Measurements from ENCODE around the gene BCKDHB. TPM values are rescaled to one million over a fixed set of nuclear protein-coding genes. Genes with fewer than 3 reads are reported as not detected.
"Not testable (repeated sequence)": the region's sequence is repeated elsewhere in the genome, so short reads cannot be mapped to it uniquely, and the experiment has no call there.

BCKDHB gene
- 10 to 100 TPM; 15.3 to 17.5 TPM for total RNA-seq

DNA sequence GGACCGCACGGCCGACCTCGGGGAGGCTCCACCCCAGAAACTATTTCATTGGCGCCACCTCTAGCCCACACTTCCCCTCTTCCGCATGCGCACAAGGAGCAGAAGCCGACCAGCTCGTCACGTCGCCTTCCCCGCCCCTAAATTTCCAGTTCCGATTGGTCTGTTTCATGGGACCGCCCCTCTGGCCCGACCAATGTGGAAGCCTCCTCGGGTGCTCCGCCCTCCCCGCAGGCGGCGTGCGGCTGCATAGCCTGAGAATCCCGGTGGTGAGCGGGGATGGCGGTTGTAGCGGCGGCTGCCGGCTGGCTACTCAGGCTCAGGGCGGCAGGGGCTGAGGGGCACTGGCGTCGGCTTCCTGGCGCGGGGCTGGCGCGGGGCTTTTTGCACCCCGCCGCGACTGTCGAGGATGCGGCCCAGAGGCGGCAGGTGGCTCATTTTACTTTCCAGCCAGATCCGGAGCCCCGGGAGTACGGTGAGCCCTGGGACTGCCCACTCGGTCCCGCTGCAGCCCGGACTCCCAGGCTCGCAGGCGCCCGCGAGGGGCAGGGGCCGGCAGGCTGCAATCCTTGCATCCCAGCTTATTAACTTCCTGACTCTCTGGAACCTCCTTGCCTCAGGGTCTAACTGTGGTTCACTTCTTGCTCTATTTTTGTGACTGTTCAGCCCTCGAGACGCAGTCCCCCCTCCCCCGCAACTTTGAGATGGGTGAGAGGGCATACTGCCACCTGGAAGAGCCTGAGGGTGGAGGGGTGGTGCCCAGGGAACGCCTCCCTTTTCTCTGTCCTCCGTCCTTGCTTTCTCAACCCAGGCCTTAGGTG is at the start of gene BCKDHB:
Gene BCKDHB, plus strand, starts transcription at position 254 of the 818 bp plus-strand sequence. Its CDS starts 23 bp downstream, at position 277.
- DNase-seq = peak; percentile 97
- no peaks in the 10 kb centered on the region for H3K9me3 Mint-ChIP-seq
- H3K27ac Mint-ChIP-seq = peak within 1 kb of the TSS; percentile 90
- H3K4me1 Mint-ChIP-seq = peaks cover 21% of the 10 kb centered on the region
- peaks cover 5% of the 10 kb centered on the region for H3K36me3 Mint-ChIP-seq
- peak within 1 kb of the TSS; percentile 94 for H3K4me3 Mint-ChIP-seq
- H3K27me3 Mint-ChIP-seq = peaks cover 12% of the 10 kb centered on the region

DNA sequence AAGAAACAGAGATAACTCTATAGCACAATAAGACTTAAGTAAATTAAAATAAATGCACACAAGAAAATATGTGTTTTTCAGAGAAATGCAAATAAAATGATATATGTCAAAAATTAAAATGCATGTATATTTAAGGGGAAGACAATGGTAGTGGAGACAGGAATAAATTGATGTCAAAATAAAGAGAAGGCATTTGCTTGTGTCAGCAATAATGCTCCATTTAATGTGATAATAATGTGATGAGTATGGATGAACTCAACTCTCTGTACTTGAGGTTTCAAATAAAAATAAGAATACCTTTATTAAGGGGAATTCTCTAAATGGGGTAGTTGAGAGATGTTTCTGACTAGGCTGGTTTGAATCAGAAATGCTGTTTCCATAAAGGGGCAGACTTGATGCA is 45.7 kb upstream of the BCKDHB start:
- no peaks in the 10 kb centered on the region for H3K27me3 Mint-ChIP-seq
- H3K4me3 Mint-ChIP-seq = no peak overlapping the region
- H3K27ac Mint-ChIP-seq = no peak overlapping the region
- no peaks in the 10 kb centered on the region for H3K9me3 Mint-ChIP-seq
- DNase-seq = no peak
- H3K4me1 Mint-ChIP-seq = no peaks in the 10 kb centered on the region
- H3K36me3 Mint-ChIP-seq = no peaks in the 10 kb centered on the region

DNA sequence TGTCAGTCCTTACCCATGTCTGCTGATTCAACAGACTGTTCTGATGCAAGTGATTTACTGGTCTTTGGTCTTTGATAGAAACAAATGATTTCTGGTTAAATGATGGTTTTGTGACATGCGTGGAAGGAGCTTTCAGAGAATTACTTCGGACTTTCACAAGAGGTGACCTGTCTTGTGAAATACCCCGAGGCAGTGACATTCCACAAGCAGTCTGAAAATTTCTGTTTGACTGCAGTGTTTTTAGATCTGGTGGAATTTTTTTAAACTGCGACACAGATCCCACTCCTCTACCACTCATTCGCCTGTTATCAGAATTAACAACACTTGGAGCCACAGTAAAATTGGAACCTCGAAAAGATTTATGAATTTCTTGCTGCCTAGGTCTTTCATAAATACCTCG is 38.3 kb upstream of the BCKDHB start:
- not testable (repeated sequence) for H3K9me3 Mint-ChIP-seq

DNA sequence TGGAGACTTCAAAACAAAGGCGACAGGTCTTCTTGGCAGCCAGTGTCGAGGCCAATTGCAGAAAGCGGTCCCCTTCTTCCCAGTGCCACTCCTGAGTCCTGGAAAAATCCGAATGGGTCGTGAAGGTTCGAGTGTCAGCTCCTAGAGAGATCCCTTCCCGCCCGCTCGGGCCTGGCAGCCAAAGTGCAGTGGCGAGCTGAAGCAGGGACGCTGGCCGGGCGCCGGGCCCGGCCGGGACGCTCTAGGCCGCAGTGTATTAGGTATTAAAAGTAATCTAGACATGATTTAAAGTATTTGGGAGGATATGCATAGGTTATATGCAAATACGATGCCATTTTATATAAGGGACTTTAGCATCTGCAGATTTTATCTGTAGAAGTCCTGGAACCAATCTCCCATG is 36.0 kb upstream of the BCKDHB start:
- not testable (repeated sequence) for H3K27ac Mint-ChIP-seq, H3K27me3 Mint-ChIP-seq, H3K4me3 Mint-ChIP-seq, H3K36me3 Mint-ChIP-seq, DNase-seq, H3K4me1 Mint-ChIP-seq
- peaks cover 10% of the 10 kb centered on the region for H3K9me3 Mint-ChIP-seq

More for the DNA sequence above, 38.3 kb upstream of the BCKDHB start:
- not testable (repeated sequence) for DNase-seq, H3K27me3 Mint-ChIP-seq, H3K36me3 Mint-ChIP-seq, H3K4me1 Mint-ChIP-seq, H3K4me3 Mint-ChIP-seq, H3K27ac Mint-ChIP-seq

DNA sequence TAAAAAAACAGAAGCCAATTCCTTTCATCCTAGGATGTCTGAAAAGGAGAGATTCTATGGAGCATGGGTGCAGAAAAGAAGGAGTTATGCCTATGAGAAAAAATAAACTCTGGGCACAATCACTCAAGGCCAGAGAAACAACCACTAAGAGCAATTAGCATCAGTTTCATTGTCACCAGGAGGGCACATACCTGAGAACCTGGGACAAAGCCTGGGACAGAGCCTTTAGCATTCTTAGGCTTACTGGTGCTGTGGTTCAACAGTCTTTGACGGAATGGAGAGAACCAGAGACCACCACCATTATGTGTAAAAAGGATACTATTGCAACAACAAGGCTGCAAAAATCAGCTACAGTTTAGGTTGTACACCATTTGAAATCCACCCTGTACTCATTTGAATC is 29.4 kb upstream of the BCKDHB start:
- peaks cover 3% of the 10 kb centered on the region for H3K27me3 Mint-ChIP-seq
- peaks cover 10% of the 10 kb centered on the region for H3K9me3 Mint-ChIP-seq
- DNase-seq = no peak
- H3K4me3 Mint-ChIP-seq = no peak overlapping the region
- H3K27ac Mint-ChIP-seq = no peak overlapping the region
- H3K4me1 Mint-ChIP-seq = no peaks in the 10 kb centered on the region
- H3K36me3 Mint-ChIP-seq = no peaks in the 10 kb centered on the region

DNA sequence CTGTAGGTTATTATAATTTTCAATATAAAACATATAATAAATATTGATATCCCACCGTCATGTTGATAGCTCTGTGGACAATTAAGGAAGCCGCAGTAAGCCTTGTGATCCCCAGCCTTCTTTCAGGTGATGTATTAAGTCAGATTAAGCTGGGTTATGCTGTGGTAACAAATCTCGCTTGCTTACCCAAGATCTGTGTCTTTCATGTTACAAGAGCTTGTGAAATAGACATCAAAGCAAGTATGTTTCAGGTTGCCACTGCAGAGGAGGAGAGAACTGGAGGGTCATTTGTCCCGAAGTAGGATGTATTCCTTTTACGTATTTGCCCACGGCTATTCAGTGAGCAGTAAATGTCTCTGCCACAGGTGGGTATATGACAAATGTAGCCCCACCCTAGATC is 17.8 kb upstream of the BCKDHB start:
- no peak for DNase-seq
- no peaks in the 10 kb centered on the region for H3K27me3 Mint-ChIP-seq
- no peaks in the 10 kb centered on the region for H3K4me1 Mint-ChIP-seq
- no peaks in the 10 kb centered on the region for H3K36me3 Mint-ChIP-seq
- no peak overlapping the region for H3K4me3 Mint-ChIP-seq
- H3K9me3 Mint-ChIP-seq = no peaks in the 10 kb centered on the region
- H3K27ac Mint-ChIP-seq = no peak overlapping the region

DNA sequence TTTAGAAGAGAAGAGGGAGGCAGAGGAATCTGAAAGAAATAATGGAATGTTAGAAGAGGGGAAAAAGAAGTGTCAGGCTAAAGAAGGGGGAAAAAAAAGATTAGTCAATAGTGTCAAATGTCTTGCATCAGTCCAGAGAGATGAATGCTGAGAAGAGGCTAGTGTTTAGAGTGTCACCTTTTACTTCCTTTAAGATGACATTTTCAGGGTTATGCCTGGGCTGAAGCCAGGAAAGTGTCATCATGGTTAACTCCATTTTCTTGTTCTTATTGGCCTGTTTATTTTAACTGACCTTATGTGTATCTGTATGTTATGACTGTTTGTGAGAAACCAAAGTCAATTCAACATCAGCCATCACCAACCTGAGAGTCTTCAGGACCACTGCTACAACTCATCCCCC is 15.0 kb upstream of the BCKDHB start:
- Mint-ChIP-seq H3K4me1 (peaks cover 2% of the 10 kb centered on the region), H3K9me3 (no peaks in the 10 kb centered on the region), H3K27me3 (no peaks in the 10 kb centered on the region), H3K36me3 (no peaks in the 10 kb centered on the region), H3K4me3 (no peak overlapping the region), H3K27ac (no peak overlapping the region)
- no peak for DNase-seq

DNA sequence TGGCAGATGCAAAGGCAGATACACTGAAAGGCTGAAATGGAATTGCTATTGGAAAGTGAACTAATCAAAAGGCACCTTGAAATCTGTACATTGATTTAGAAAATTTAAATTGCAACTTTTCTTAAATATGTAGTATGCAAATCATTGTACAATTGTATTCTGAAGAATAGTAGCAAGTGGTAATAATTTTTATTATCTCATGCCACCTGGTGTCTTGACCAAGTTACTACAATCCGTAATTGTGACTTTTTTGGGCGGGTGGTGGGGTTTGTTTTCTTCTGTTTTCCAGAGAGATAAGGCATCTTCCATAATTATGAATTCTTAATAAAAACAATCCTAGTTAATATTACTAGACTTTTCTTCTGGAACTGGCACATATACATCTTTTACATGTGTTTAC is 12.5 kb upstream of the BCKDHB start:
- no peak for DNase-seq
- Mint-ChIP-seq H3K4me3 (no peak overlapping the region), H3K27me3 (no peaks in the 10 kb centered on the region), H3K4me1 (peaks cover 2% of the 10 kb centered on the region), H3K9me3 (no peaks in the 10 kb centered on the region), H3K36me3 (no peaks in the 10 kb centered on the region), H3K27ac (no peak overlapping the region)

DNA sequence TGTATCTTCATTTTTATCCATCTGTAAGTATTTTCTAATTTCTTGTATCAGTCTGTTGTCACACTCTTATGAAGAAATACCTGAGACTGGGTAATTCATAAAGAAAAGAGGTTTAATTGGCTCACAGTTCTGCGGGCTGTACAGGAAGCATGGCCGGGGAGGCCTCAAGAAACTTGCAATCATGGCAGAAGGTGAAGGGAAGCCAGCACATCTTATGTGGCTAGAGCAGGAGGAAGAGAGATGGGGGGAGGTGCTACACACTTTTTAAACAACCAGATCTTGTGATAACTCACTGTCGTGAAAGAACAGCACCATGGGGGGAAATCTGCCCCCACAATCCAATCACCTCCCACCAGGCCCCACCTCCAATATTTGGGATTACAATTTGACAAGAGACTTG is 10.9 kb upstream of the BCKDHB start:
- no peaks in the 10 kb centered on the region for H3K9me3 Mint-ChIP-seq
- no peak overlapping the region for H3K27ac Mint-ChIP-seq
- H3K4me1 Mint-ChIP-seq = peaks cover 2% of the 10 kb centered on the region
- DNase-seq = no peak
- H3K36me3 Mint-ChIP-seq = no peaks in the 10 kb centered on the region
- H3K4me3 Mint-ChIP-seq = no peak overlapping the region
- no peaks in the 10 kb centered on the region for H3K27me3 Mint-ChIP-seq

DNA sequence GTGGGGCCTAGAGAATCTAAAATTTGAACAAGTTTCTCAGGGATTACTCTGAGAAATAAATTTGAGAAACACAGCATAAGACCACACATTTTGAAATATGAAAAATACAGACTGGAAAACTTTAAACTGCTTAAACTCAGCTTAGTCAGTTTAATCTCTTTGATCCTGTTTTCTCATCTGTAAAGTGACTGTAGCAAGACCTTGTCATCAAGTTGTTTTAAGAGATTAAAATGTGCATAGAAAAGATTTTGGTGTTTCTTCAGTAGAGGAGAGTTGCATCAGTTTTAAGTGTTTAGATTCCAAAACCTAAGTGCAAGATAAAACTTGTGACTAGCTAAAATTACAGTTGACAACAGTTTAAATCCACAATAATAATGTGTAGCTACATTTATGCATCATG is 8.1 kb upstream of the BCKDHB start:
- no peaks in the 10 kb centered on the region for H3K36me3 Mint-ChIP-seq
- H3K4me3 Mint-ChIP-seq = no peak overlapping the region
- DNase-seq = no peak
- H3K4me1 Mint-ChIP-seq = peaks cover 2% of the 10 kb centered on the region
- no peak overlapping the region for H3K27ac Mint-ChIP-seq
- H3K27me3 Mint-ChIP-seq = no peaks in the 10 kb centered on the region
- H3K9me3 Mint-ChIP-seq = no peaks in the 10 kb centered on the region

DNA sequence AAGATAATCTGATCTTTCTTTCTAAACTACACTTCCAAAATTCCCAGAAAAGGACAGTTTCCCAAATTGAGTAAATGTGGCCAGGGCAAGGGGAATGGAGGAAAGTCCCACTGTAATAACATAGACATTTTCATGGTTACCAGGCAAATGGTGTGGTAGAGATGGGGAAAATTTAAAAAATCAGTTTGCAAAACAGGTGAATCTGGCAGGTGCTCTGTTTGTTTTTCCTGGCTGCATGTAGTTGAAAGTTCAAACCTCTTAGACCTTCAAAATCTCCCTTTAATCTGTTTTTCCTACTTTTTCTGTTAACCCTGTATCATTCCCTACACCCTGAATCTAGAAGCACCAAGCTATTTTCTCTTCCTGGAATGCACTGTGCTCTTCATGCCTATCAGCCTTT is 2.0 kb upstream of the BCKDHB start:
- peaks cover 12% of the 10 kb centered on the region for H3K27me3 Mint-ChIP-seq
- peaks cover 21% of the 10 kb centered on the region for H3K4me1 Mint-ChIP-seq
- no peaks in the 10 kb centered on the region for H3K9me3 Mint-ChIP-seq
- no peak overlapping the region for H3K27ac Mint-ChIP-seq
- H3K36me3 Mint-ChIP-seq = no peaks in the 10 kb centered on the region
- H3K4me3 Mint-ChIP-seq = no peak overlapping the region
- no peak for DNase-seq

DNA sequence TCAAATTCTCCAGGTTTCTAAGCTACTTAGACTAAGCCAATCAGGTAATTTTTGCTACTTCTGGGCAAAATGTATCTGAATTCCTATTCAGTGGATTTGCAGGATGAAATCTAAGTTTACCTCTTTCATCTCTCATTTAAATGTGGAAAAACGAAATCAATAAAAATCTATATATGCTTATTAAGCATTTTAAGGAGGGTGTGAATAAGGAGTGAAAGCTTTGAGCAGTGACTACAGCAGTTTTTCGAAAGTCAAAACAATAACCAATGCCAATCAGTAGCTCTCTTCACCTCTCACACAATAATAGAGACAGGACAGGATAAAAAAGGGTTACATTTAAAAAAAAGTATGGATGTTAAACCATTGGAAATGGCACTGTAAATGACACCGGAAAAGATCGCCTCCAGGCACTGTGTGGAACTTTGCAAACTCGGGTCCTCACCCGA is 476 bp upstream of the BCKDHB start:
- peaks cover 5% of the 10 kb centered on the region for H3K36me3 Mint-ChIP-seq
- H3K9me3 Mint-ChIP-seq = no peaks in the 10 kb centered on the region
- peaks cover 12% of the 10 kb centered on the region for H3K27me3 Mint-ChIP-seq
- peak overlapping the region; percentile 90 for H3K27ac Mint-ChIP-seq
- no peak for DNase-seq
- peaks cover 21% of the 10 kb centered on the region for H3K4me1 Mint-ChIP-seq
- H3K4me3 Mint-ChIP-seq = peak overlapping the region; percentile 94

DNA sequence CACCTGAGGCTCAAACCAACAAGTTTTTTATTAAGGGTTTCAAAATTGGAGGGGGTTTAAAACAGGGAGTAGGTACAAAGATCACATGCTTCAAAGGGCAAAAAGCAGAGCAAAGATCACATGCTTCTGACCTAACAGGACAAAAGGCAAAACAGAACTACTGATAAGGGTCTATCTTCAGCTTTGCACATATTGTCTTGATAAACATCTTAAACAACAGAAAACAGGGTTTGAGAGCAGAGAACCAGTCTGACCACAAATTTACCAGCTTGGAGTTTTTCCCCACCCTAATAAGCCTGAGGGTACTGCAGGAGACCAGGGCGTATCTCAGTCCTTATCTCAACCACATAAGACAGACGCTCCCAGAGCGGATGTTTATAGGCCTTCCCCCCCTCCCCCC is 16.1 kb downstream of the BCKDHB start:
- not testable (repeated sequence) for H3K4me1 Mint-ChIP-seq, H3K4me3 Mint-ChIP-seq, H3K27me3 Mint-ChIP-seq, DNase-seq, H3K27ac Mint-ChIP-seq
- H3K9me3 Mint-ChIP-seq = peaks cover 21% of the 10 kb centered on the region
- H3K36me3 Mint-ChIP-seq = peaks cover 51% of the 10 kb centered on the region

DNA sequence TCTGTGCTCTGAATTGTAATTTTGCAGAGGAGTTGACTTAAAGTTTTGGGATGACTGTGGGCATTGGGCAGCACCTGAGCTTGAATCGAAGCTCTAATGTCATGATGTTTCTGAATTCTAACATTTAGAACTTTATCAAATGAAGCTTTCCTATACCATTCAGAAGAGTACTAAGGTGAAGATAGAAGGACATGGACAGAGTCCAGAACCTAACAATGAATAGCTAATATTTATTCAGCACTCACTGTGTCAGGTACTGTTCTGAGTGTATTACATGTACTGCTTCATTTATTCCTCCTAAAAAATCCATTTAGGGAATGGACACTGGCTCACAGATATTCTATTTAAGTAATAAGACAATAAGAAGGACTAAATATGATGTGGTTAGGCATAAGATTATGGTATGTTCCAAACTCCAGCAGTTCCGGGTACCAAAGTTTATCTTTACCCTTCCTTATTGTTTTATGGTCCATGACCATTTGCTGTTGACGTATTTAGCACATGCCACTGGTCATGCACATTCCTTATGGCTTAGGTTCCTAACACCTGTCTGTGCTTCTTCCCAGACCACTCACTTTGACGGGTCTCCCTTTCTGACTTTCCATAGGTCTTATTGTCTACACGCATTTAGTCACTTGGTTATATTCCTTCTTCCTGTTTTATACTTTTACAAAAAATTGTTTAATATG is 20.3 kb downstream of the BCKDHB start:
- Mint-ChIP-seq H3K36me3 (peaks cover 25% of the 10 kb centered on the region), H3K4me3 (no peak overlapping the region), H3K4me1 (peaks cover 1% of the 10 kb centered on the region), H3K27ac (no peak overlapping the region), H3K27me3 (no peaks in the 10 kb centered on the region), H3K9me3 (peaks cover 5% of the 10 kb centered on the region)
- no peak for DNase-seq

DNA sequence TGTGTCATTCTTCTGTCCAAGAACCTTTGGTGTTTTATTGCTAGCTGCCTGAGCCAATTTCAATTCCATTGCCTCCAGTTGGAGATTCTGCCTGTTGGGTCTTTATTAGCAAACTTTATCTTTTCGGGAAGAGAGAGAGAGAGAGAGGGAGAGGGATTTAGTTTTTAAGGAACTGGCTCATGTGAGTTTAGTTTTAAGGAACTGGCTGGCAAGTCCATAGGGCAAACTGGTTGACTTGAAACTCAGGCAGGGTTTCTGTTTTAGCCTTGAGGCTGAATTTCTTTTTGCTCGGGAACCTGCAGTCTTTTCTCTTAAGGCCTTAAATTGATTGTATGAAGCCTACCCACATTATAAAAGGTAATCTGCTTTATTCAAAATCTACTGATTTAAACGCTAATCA is 23.0 kb downstream of the BCKDHB start:
- DNase-seq = no peak
- Mint-ChIP-seq H3K9me3 (no peaks in the 10 kb centered on the region), H3K27ac (no peak overlapping the region), H3K27me3 (no peaks in the 10 kb centered on the region), H3K4me3 (no peak overlapping the region), H3K4me1 (peaks cover 1% of the 10 kb centered on the region), H3K36me3 (peaks cover 11% of the 10 kb centered on the region)

DNA sequence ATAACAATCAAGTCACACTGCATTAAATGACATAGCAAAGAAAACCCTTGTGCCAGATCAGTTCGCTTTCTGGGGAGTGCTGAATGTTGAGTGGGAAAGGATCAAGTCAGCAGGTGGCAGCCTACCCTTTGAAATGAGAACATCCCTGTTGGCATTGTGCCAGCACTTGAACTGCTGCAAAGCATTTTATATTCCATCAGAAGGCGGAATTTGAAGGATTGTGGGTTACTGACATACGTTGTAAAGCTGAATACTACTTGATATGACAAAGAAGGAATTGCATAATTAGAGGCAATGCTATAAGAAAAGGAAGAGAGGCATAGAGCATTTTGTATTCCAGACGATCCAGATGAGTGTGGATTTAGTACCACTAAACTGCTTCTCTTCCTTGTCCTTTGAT is 26.5 kb downstream of the BCKDHB start:
- Mint-ChIP-seq H3K4me3 (no peak overlapping the region), H3K36me3 (peaks cover 12% of the 10 kb centered on the region), H3K27ac (no peak overlapping the region), H3K4me1 (peaks cover 1% of the 10 kb centered on the region), H3K27me3 (no peaks in the 10 kb centered on the region), H3K9me3 (no peaks in the 10 kb centered on the region)
- DNase-seq = no peak
